Astrocyte of the cerebellum (primary cell): ENCODE data around the gene CACNA1D.

Experiments used
- DNase-seq: peaks from one replicate; pipeline ENCODE4 v3.0.0-alpha.2; 2011; ENCODE audit warnings: low read depth
- H3K4me3 ChIP-seq: 2 replicates; pipeline ENCODE4 v1.5.1; 2011; ENCODE audit warnings: mild to moderate bottlenecking, low read depth, low read length, moderate library complexity
- in situ Hi-C: cut with HindIII; loops from 2 replicates; pipeline ENCODE4 v1.10.0; 2017; ENCODE audit warnings: low sequenced_read_pairs
- TF ChIP-seq, protein P1 (sequence below): IDR thresholded peaks from 2 replicates; pipeline ENCODE4 v1.5.1; 2012; ENCODE audit warnings: low read length, low read depth, moderate library complexity, mild to moderate bottlenecking; ENCODE audit errors: missing control alignments

CACNA1D gene

GRCh38 chr3:53523346-53523745 is 28.9 kb downstream of the CACNA1D start:
- no peak overlapping the region for H3K4me3 ChIP-seq
- in situ Hi-C loops: no loop called here
- DNase-seq: no peak
- TF ChIP-seq, protein P1, sequence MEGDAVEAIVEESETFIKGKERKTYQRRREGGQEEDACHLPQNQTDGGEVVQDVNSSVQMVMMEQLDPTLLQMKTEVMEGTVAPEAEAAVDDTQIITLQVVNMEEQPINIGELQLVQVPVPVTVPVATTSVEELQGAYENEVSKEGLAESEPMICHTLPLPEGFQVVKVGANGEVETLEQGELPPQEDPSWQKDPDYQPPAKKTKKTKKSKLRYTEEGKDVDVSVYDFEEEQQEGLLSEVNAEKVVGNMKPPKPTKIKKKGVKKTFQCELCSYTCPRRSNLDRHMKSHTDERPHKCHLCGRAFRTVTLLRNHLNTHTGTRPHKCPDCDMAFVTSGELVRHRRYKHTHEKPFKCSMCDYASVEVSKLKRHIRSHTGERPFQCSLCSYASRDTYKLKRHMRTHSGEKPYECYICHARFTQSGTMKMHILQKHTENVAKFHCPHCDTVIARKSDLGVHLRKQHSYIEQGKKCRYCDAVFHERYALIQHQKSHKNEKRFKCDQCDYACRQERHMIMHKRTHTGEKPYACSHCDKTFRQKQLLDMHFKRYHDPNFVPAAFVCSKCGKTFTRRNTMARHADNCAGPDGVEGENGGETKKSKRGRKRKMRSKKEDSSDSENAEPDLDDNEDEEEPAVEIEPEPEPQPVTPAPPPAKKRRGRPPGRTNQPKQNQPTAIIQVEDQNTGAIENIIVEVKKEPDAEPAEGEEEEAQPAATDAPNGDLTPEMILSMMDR: no peak

- in situ Hi-C loops: no loop called here
- DNase-seq: no peak
- no peak overlapping the region for H3K4me3 ChIP-seq
- TF ChIP-seq, protein P1: no peak
Measured at GRCh38 chr3:53524566-53524965, 30.2 kb downstream of the CACNA1D start.

DNA sequence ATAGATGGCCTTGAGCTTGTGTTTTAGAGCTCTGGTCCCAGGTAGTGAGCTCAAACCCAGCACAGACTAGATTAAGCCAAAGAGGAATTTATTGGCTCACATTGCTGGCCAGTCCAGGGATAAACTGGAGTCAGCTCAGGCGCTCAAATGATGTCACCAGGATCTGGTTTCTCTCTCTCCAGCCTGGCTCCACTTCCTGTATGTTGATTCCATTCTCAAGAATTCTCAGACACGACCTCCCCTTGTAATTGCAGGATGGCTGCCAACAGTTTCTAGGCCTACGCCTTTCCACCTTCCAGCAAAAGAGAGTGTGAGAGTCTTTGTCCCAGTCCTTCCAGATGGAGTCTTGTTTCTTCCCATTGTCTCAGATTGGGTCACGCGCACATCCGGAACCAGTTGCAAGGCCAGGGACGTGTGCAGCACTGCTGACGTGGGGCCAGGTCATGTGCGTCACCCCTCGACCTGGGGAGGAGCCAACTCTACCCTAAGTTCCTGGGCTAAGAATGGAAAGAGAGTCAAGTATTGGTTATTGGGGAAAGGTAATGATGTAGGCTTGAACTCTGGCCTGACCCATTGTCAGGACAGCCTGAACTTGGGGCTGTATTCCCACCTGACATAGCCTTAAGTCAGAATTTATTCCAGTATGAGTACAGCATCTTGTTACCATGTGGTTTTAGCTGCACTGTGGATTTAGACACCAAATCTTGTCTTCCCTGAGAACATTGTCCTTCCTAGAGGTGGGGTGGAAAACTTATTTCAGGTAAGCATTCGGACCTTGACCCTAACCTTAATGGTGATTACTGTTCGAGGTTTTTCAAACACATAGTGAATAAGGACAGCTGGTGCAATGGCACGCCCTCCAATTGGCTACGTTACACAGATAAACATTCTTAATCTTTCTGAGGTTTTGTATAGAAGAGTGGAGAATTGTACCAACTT is 31.6 kb downstream of the CACNA1D start:
- TF ChIP-seq, protein P1: no peak
- in situ Hi-C loops: no loop called here
- DNase-seq: no peak
- no peak overlapping the region for H3K4me3 ChIP-seq

DNA sequence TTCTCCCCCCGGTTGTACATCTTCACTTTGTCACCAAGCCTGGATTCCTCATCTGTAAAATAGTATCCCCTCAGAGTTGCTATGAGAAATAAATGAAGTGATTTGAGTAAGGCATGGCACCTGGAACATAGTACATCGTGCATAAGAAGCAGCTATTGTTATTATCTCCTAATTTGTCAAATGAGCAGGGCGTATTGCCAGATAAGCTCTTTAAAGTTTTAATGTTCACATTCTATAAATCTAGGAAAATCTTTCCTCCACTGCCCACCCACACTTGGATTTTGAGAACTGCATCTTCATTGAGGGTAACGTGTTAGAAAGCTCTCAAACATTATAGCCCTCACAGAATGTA is 32.3 kb downstream of the CACNA1D start:
- TF ChIP-seq, protein P1: no peak
- DNase-seq: no peak
- no peak overlapping the region for H3K4me3 ChIP-seq
- in situ Hi-C loops: no loop called here

DNA sequence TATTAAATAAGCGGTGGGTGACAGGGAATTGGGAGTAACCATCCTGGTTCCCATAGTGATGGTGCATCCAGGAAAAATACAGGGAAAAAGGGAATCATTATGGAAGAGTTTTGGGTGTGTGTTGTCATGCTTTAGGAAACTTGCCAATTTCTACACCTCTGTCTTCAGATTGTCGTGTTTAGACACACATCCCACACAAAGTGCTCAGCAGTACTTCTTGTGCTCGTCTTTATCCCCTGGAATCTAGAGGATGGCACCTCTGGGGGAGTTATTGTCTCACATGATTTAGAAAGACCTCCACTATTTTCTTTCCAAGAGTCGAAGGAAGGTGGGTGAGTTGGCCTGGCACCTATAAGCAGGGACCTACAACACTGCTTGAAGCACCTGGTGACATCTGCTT is 35.8 kb downstream of the CACNA1D start:
- DNase-seq: no peak
- TF ChIP-seq, protein P1: no peak
- no peak overlapping the region for H3K4me3 ChIP-seq
- in situ Hi-C loops: no loop called here

DNA sequence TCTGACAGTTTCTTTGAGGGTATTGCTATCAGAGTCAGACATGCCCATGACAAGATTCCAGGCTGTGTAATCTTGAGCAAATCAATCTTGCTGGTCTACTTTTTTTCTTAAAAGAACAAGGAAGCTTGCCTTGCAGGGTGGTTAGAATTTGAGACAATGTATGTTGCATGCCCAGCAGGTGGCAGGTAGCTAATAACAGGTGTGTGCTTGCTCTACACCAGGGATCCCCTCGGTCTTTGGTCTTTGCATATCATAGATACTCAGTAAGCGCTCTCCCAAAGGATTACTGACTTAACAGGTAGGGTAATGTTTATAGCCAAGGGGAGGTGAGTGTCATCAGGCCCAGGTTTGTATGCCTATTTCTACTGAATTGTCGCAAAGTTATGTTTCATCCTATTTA is 37.3 kb downstream of the CACNA1D start:
- no peak for DNase-seq
- H3K4me3 ChIP-seq: no peak overlapping the region
- in situ Hi-C loops: no loop called here
- TF ChIP-seq, protein P1: no peak
